Muscle layer of duodenum (tissue), 2 donors: Measurements from ENCODE around the gene AGK.
A peak's percentile ranks its signal among the peaks of the same experiment; 100 is the strongest.

Experiments used
- H3K27ac ChIP-seq: one replicate; pipeline ENCODE4 v1.7.0; 2013; ENCODE audit warnings: mild to moderate bottlenecking, low read length
- H3K27me3 ChIP-seq: one replicate; pipeline ENCODE4 v1.7.0; 2013; ENCODE audit warnings: low read depth, mild to moderate bottlenecking, control low read depth, low read length
- H3K36me3 ChIP-seq, 2 donors: one replicate each; pipeline ENCODE4 v1.7.0; 2013; ENCODE audit warnings: low read length in 2 of 2, control low read depth in 1 of 2, mild to moderate bottlenecking in 1 of 2; ENCODE audit not compliant: insufficient read depth in 2 of 2, control insufficient read depth in 1 of 2
- H3K4me1 ChIP-seq, 2 donors: one replicate each; pipeline ENCODE4 v1.7.0; 2013; ENCODE audit warnings: low read length in 2 of 2, mild to moderate bottlenecking in 2 of 2, control low read depth in 1 of 2, moderate library complexity in 1 of 2; ENCODE audit not compliant: insufficient read depth in 2 of 2, control insufficient read depth in 1 of 2
- H3K4me3 ChIP-seq, 2 donors: one replicate each; pipeline ENCODE4 v1.7.0; 2013; ENCODE audit warnings: low read length in 2 of 2, low read depth in 1 of 2, mild to moderate bottlenecking in 1 of 2
- H3K9me3 ChIP-seq, 2 donors: one replicate each; pipeline ENCODE4 v1.7.0; 2013; ENCODE audit warnings: low read length in 2 of 2, control low read depth in 1 of 2, mild to moderate bottlenecking in 1 of 2; ENCODE audit not compliant: control insufficient read depth in 1 of 2
- donor health status: healthy.

AGK gene

DNA sequence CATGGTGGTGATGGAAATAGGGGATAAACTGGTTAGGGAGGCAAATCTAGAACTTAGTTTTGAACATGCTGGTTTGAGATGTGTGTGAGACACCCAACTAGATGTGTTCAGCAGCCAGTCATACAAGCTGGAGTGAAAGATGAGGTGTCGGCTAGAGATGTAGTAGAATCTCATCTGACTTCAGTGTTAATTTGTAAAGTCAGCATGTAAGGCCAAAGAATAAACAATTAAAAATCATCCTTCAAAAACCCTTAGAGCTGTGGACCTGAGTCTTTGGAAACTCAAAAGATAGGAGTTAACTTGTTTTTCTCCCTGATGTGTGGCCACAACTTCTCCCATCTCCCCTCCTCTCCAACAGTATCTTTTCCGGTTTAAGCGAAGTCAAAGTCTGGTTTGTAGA lies 22.8 kb upstream of the AGK start:
- Histone ChIP-seq H3K4me3 (no peak overlapping the region), H3K4me1 (peaks cover 0 to 4% of the 10 kb centered on the region in 2 donors), H3K36me3 (no peaks in the 10 kb centered on the region), H3K9me3 (no peaks in the 10 kb centered on the region), H3K27ac (no peak overlapping the region), H3K27me3 (no peaks in the 10 kb centered on the region)

DNA sequence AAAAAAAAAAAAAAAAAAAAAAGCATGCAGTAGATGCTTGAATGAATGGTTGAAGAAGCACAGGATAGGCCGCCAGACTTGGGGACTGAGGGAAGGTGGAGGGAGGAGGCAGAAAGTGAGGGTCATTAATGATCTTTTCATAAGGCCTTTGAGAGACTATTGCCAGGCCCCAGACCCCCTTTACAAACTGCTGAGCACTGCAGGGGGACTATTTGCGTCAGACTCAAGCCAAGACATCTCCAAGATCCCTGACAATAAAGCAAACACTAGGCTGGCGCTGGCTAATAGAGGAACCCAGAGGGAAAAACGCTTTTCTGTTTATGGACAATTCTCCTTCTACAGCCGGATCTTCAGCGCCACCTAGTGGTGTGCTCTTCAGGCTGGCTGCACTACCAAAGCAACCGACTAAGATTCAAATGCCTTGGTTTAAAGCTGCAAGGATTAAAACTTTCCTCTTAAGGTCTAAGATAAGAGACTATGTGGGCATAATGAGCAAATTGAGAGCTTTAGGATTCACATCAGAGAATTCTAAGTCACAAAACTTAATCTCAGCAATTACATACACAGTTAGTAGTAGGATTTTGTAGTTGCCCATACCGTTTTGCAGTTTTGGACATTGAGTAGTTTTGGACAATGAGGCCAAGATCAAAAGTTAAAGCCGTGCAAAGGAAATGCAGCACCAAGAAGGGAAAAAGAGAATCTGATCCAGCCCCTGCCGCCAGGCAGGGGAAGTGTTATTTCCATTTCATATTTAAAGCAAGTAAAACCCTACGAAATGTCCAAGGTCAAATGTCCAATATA lies 17.9 kb upstream of the AGK start:
- Histone ChIP-seq H3K27ac (no peak overlapping the region), H3K9me3 (no peaks in the 10 kb centered on the region), H3K4me3 (no peak overlapping the region), H3K4me1 (peaks cover 0 to 4% of the 10 kb centered on the region in 2 donors), H3K36me3 (no peaks in the 10 kb centered on the region), H3K27me3 (no peaks in the 10 kb centered on the region)

DNA sequence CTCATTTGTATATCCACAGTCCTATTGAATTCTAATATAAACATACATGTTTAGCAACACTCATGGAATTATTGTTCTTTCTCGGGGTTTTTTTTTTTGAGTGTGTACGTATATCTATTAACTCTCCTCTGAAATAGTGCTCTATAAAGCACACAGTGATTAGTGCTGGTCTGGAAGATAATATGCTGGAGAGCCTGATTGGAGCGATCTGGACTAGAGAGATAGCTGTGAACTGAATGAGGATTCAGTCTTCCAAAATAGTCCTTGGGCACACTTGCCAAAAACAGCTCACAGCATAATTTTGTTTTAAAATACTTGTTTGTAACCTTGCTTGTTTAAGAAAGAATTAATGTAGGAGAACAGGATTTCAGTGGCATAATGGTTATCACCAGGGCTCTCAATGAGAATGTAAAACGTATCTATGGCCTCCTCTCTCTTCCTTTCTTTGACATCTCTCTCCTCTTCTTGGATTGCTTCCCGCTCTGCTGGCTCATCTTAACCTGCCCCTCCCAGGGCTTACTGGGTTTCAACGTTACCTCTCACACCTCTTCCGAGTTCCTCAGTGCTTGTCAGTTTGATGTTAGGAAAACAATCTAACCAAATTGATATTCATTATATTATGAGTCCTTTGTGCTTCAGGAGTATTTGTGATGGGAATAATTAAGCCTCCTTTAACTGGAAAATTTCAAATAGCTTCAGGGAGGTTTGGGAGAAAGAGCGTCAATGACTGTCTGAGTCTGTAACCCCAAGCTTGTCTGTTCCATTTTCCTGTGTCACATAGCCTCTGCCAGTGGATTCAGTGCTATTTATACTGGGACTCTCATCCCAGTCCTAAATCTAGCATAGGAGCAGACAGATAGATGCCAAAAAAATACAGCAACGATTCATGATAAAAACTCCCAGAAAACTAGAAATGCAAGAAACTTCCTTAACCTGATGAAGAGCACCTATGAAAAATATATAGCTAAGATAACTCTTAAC lies 16.2 kb upstream of the AGK start:
- no peak overlapping the region for H3K4me3 ChIP-seq
- no peak overlapping the region for H3K27ac ChIP-seq
- H3K36me3 ChIP-seq: no peaks in the 10 kb centered on the region
- no peaks in the 10 kb centered on the region for H3K9me3 ChIP-seq
- no peaks in the 10 kb centered on the region for H3K27me3 ChIP-seq
- peaks cover 0 to 4% of the 10 kb centered on the region in 2 donors for H3K4me1 ChIP-seq

DNA sequence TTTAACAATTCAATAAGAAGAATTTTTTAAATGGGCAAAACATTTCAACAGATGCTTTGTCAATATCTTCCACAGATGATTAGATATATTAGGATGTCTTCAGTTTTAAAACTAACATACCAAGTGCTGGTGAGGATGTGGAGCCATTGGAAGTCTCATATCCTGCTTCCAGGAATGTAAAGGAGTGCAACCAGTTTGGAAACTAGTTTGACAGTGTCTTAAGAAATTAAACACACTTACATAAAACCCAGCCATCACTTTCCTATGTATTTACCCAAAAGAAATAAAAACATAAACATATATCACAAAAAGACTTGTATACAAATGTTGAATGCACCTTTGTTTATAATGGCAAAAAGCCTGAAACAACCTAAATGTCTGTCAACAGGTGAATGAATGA lies 13.3 kb upstream of the AGK start:
- Histone ChIP-seq H3K9me3 (no peaks in the 10 kb centered on the region), H3K36me3 (no peaks in the 10 kb centered on the region), H3K27me3 (peaks cover 4% of the 10 kb centered on the region), H3K4me1 (peaks cover 0 to 4% of the 10 kb centered on the region in 2 donors), H3K4me3 (no peak overlapping the region), H3K27ac (no peak overlapping the region)

DNA sequence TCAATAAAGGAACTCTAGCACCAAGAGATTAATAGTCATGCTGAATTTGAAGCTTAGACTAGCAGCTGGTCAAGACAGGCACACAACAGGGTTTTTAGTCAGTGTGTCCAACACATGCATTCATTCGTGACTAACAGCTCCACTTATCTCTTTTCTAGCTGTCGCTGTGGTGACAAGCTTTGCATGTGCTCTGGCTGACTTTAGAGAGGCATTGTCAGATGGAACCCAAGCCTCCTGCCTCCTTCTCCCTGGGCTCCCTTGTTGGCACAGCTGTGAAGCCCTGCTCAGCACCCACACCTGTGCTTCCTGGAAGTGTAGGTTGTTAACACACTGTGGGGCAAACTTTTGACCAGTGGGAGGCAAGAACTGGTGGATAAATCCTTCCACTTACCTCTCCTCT lies 9.8 kb upstream of the AGK start:
- H3K27ac ChIP-seq: no peak overlapping the region
- H3K9me3 ChIP-seq: no peaks in the 10 kb centered on the region
- H3K36me3 ChIP-seq: no peaks in the 10 kb centered on the region
- no peaks in the 10 kb centered on the region for H3K4me1 ChIP-seq
- peaks cover 4% of the 10 kb centered on the region for H3K27me3 ChIP-seq
- no peak overlapping the region for H3K4me3 ChIP-seq

DNA sequence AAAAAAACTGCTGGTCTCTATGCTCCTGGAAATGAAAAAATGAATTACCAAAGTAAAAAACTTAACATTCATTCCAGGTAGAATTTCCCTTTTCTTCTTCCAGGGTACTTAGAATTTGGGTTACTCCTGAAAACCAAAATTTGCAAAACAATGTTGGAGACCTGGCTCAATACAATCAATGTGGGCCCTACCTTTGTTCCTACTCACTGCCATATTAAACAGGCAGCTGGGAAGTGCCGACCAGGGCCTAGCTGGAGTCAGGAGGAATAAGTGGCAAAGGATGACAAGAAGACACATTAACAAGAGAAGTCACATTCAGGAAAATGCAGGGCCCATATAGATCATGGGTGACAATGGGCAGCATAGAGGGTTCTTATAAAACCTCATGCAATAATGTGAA lies 6.4 kb upstream of the AGK start:
- no peak overlapping the region for H3K4me3 ChIP-seq
- H3K9me3 ChIP-seq: no peaks in the 10 kb centered on the region
- no peaks in the 10 kb centered on the region for H3K36me3 ChIP-seq

DNA sequence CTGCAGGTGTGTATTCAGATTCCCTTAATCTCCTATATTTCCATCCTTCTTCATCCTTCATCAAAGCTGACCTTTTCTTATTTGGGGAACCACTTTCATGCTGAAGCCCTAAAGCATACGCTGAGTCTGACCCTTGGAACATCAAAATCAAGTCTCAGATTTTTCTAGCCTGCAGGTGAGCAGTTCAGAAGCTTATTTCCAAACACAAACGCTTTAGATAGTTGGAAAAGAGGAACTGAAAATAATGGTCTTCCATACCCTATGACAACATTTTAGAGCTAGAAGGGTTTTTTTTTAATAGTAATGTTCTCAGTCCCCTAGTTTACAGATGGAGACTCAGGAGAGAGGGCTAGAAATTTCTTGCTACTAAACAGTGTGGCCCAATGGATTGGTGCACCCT lies 1.6 kb upstream of the AGK start:
- Histone ChIP-seq H3K36me3 (no peaks in the 10 kb centered on the region), H3K9me3 (no peaks in the 10 kb centered on the region), H3K27me3 (no peaks in the 10 kb centered on the region), H3K27ac (no peak overlapping the region), H3K4me3 (no peak overlapping the region), H3K4me1 (peaks cover 6 to 18% of the 10 kb centered on the region in 2 donors)

More for the DNA sequence above, 6.4 kb upstream of the AGK start:
- H3K4me1 ChIP-seq: no peaks in the 10 kb centered on the region
- no peak overlapping the region for H3K27ac ChIP-seq
- H3K27me3 ChIP-seq: peaks cover 4% of the 10 kb centered on the region

DNA sequence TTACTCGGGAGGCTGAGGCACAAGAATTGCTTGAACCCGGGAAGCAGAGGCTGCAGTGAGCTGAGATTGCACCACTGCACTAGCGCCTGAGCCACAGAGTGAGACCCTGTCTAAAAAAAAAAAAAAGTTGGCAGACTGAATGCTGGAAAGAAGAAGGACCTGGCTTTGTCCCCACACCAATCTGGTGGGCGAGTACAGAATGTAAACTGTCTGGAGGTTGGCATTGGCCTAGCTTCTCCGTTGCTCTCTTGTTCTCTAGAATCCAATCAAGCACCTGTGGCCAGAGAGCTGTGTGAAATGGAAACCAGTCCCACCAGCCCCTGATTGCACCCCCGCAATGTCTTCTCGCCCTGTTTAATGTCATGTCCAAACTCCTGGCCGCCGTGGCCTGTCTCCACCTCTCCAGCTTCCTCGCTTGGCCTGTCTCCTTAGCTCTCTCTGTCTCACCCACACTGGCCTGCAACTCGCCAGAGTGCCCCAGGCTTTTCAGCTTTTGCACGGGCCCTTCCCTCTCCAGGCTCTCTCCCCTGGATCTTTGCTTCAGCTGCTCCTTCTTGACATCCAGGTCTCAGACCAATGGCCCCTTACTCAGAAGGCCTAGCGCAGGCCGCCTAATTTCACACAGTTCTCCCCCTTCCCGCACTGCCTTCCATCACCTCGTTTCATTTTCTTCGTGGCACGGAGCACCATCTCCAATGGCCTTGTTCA lies 670 bp upstream of the AGK start:
- Histone ChIP-seq H3K27me3 (no peaks in the 10 kb centered on the region), H3K4me3 (peak overlapping the region; percentile 72 to 93), H3K4me1 (peaks cover 6 to 18% of the 10 kb centered on the region in 2 donors), H3K27ac (peak overlapping the region; percentile 41), H3K9me3 (no peaks in the 10 kb centered on the region), H3K36me3 (no peaks in the 10 kb centered on the region)

DNA sequence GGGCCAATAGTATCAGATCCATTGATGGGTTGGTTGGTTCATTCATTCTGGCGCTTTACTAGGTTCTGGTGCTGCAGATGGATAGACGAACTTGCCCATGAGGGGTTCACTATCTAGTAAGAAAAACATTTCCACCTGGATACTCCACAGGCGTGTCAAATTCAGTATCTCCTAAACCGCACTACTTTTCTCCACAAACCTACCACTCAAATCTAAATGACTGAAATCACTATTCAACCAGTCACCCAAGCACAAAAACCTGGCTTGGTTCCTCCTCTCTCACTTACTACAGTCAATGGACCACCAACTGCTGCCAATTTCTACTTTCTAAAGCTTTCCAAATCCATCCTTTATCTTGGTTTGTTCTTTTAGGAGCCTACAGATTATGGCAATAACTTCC lies 572 bp downstream of the AGK start:
- Histone ChIP-seq H3K36me3 (peaks cover 0 to 12% of the 10 kb centered on the region in 2 donors), H3K27me3 (no peaks in the 10 kb centered on the region), H3K27ac (peak overlapping the region; percentile 27)

DNA sequence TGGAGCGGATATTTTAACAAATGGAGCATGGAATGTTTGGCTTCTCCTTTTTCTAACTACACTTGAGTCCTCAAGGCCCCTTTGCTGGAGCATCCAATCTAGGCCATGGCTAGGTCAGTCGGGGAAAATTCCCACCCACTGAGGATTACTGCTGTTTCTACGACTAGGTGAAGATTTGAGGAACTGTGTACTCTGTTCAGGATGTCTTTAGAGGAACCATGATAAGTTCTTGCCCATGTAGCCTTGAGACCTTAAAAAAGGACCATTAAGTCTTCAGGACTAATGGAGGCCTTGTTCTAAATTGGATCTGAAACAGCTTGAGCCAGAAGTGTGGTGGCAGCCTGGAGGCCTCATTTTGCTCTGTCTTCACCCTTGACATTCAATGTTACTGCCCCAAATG lies 6.2 kb downstream of the AGK start:
- Histone ChIP-seq H3K4me1 (peaks cover 0 to 5% of the 10 kb centered on the region in 2 donors), H3K27me3 (no peaks in the 10 kb centered on the region), H3K27ac (no peak overlapping the region), H3K36me3 (peaks cover 10 to 23% of the 10 kb centered on the region in 2 donors), H3K9me3 (no peaks in the 10 kb centered on the region), H3K4me3 (no peak overlapping the region)

More for the DNA sequence above, 572 bp downstream of the AGK start:
- Histone ChIP-seq H3K4me3 (peak overlapping the region; percentile 72 to 93), H3K9me3 (no peaks in the 10 kb centered on the region), H3K4me1 (peaks cover 6 to 18% of the 10 kb centered on the region in 2 donors)
